ENCODE results near the gene DZIP1L.
"Not testable (repeated sequence)": the region's sequence is repeated elsewhere in the genome, so short reads cannot be mapped to it uniquely, and the experiment has no call there.

The DZIP1L gene

GRCh38 chr3:138112362-138112761 lies 3.0 kb downstream of the DZIP1L start:
- no peak for DNase-seq

- no peak for DNase-seq
Observed at GRCh38 chr3:138105598-138105997, 9.8 kb downstream of the DZIP1L start.

GRCh38 chr3:138103466-138103865 lies 11.9 kb downstream of the DZIP1L start:
- no peak for DNase-seq

- DNase-seq: not testable (repeated sequence)
Observed at GRCh38 chr3:138101351-138101940, 14.0 kb downstream of the DZIP1L start.

- DNase-seq: no peak
Observed at GRCh38 chr3:138099417-138099816, 16.0 kb downstream of the DZIP1L start.

GRCh38 chr3:138097192-138098172 lies 17.9 kb downstream of the DZIP1L start:
- DNase-seq: no peak

- DNase-seq: no peak
Observed at GRCh38 chr3:138093721-138094120, 21.7 kb downstream of the DZIP1L start.

- DNase-seq: no peak
Observed at GRCh38 chr3:138092023-138092422, 23.4 kb downstream of the DZIP1L start.

- DNase-seq: no peak
Observed at GRCh38 chr3:138089091-138089490, 26.3 kb downstream of the DZIP1L start.

- not testable (repeated sequence) for DNase-seq
Observed at GRCh38 chr3:138085745-138086144, 29.7 kb downstream of the DZIP1L start.

GRCh38 chr3:138084196-138084595 lies 31.2 kb downstream of the DZIP1L start:
- DNase-seq: no peak

GRCh38 chr3:138082992-138083386 lies 32.4 kb downstream of the DZIP1L start:
- no peak for DNase-seq

- DNase-seq: peak; percentile 10
Observed at GRCh38 chr3:138082085-138082991, 33.1 kb downstream of the DZIP1L start.

- DNase-seq: no peak
Observed at GRCh38 chr3:138081371-138082084, 33.9 kb downstream of the DZIP1L start.

- no peak for DNase-seq
Observed at GRCh38 chr3:138079901-138080300, 35.5 kb downstream of the DZIP1L start.

GRCh38 chr3:138078901-138079344 lies 36.5 kb downstream of the DZIP1L start:
- no peak for DNase-seq

GRCh38 chr3:138078096-138078495 lies 37.3 kb downstream of the DZIP1L start:
- DNase-seq: no peak

GRCh38 chr3:138072796-138073195 lies 42.6 kb downstream of the DZIP1L start:
- DNase-seq: no peak

- no peak for DNase-seq
Observed at GRCh38 chr3:138070006-138070405, 45.4 kb downstream of the DZIP1L start.

- DNase-seq: peak; percentile 59
Observed at GRCh38 chr3:138068579-138069174, 46.7 kb downstream of the DZIP1L start.

GRCh38 chr3:138068046-138068445 lies 47.4 kb downstream of the DZIP1L start:
- no peak for DNase-seq

GRCh38 chr3:138066972-138067371 lies 48.4 kb downstream of the DZIP1L start:
- DNase-seq: no peak

All from CD4-positive, alpha-beta T cell treated with Interleukin-4 for 4 hours (primary cell).